Activated naive CD4-positive, alpha-beta T cell treated with anti-CD3 and anti-CD28 coated beads, Interleukin-2, amount 10 ng/mL, durations not matched to agents 7 days and 5 days (primary cell): ENCODE results near the gene LDLRAD3.

Experiments used
- CTCF ChIA-PET: fragments of 350-600 bp; sonication (Branson Sonifier 250); formaldehyde crosslinking; loops from one replicate; lab custom pipeline; 2021; ENCODE audit warnings: antibody characterized with exemption; lab: Charles Lee
- DNase-seq: peaks from one replicate; pipeline ENCODE4 v3.0.0-alpha.2; 2020
- H3K27ac Mint-ChIP-seq: one replicate; pipeline ENCODE4 v1.8.0; 2021; ENCODE audit warnings: mild to moderate bottlenecking, moderate library complexity, mixed read lengths
- H3K27me3 Mint-ChIP-seq: one replicate; pipeline ENCODE4 v1.8.0; 2021; ENCODE audit warnings: mild to moderate bottlenecking, mixed read lengths
- H3K36me3 Mint-ChIP-seq: one replicate; pipeline ENCODE4 v1.8.0; 2021; ENCODE audit warnings: mixed read lengths
- H3K4me1 Mint-ChIP-seq: one replicate; pipeline ENCODE4 v1.8.0; 2021; ENCODE audit warnings: mixed read lengths
- H3K4me3 Mint-ChIP-seq: one replicate; pipeline ENCODE4 v1.8.0; 2021; ENCODE audit warnings: mild to moderate bottlenecking, moderate library complexity, mixed read lengths
- H3K9me3 Mint-ChIP-seq: one replicate; pipeline ENCODE4 v1.8.0; 2021; ENCODE audit warnings: mixed read lengths

LDLRAD3 gene

GRCh38 chr11:36211761-36212430, 268.0 kb downstream of the LDLRAD3 start:
- H3K36me3 Mint-ChIP-seq: no peaks in the 10 kb centered on the region
- DNase-seq: no peak
- CTCF ChIA-PET: no interaction called here
- no peak overlapping the region for H3K4me3 Mint-ChIP-seq
- no peak overlapping the region for H3K27ac Mint-ChIP-seq
- H3K27me3 Mint-ChIP-seq: peaks cover 6% of the 10 kb centered on the region
- H3K9me3 Mint-ChIP-seq: no peaks in the 10 kb centered on the region
- H3K4me1 Mint-ChIP-seq: no peaks in the 10 kb centered on the region

- peaks cover 6% of the 10 kb centered on the region for H3K27me3 Mint-ChIP-seq
- H3K27ac Mint-ChIP-seq: no peak overlapping the region
- H3K9me3 Mint-ChIP-seq: no peaks in the 10 kb centered on the region
- H3K36me3 Mint-ChIP-seq: no peaks in the 10 kb centered on the region
- H3K4me1 Mint-ChIP-seq: no peaks in the 10 kb centered on the region
- DNase-seq: no peak
- no peak overlapping the region for H3K4me3 Mint-ChIP-seq
- CTCF ChIA-PET: no interaction called here
Observed at GRCh38 chr11:36212564-36213392, 268.9 kb downstream of the LDLRAD3 start.

- CTCF ChIA-PET: no interaction called here
- H3K27me3 Mint-ChIP-seq: peaks cover 6% of the 10 kb centered on the region
- no peak overlapping the region for H3K4me3 Mint-ChIP-seq
- H3K27ac Mint-ChIP-seq: no peak overlapping the region
- no peaks in the 10 kb centered on the region for H3K4me1 Mint-ChIP-seq
- DNase-seq: no peak
- no peaks in the 10 kb centered on the region for H3K9me3 Mint-ChIP-seq
- H3K36me3 Mint-ChIP-seq: no peaks in the 10 kb centered on the region
Observed at GRCh38 chr11:36213393-36213840, 269.6 kb downstream of the LDLRAD3 start.

GRCh38 chr11:36214480-36214879, 270.6 kb downstream of the LDLRAD3 start:
- Mint-ChIP-seq H3K36me3 (no peaks in the 10 kb centered on the region), H3K27ac (no peak overlapping the region), H3K4me3 (no peak overlapping the region), H3K4me1 (no peaks in the 10 kb centered on the region), H3K9me3 (peaks cover 2% of the 10 kb centered on the region), H3K27me3 (peaks cover 6% of the 10 kb centered on the region)
- DNase-seq: no peak
- CTCF ChIA-PET: interaction anchor here (0.6 kb wide), 1 partner anchor 49 kb away, joined by 3 read pairs; no protein-coding TSS in a partner anchor

- H3K36me3 Mint-ChIP-seq: no peaks in the 10 kb centered on the region
- DNase-seq: no peak
- CTCF ChIA-PET: interaction anchor here (0.6 kb wide), 1 partner anchor 48 kb away, joined by 3 read pairs; no protein-coding TSS in a partner anchor
- H3K27ac Mint-ChIP-seq: no peak overlapping the region
- H3K27me3 Mint-ChIP-seq: peaks cover 6% of the 10 kb centered on the region
- no peak overlapping the region for H3K4me3 Mint-ChIP-seq
- peaks cover 8% of the 10 kb centered on the region for H3K9me3 Mint-ChIP-seq
- H3K4me1 Mint-ChIP-seq: no peaks in the 10 kb centered on the region
Observed at GRCh38 chr11:36214976-36215692, 271.3 kb downstream of the LDLRAD3 start.

GRCh38 chr11:36215693-36216060, 271.8 kb downstream of the LDLRAD3 start:
- CTCF ChIA-PET: no interaction called here
- Mint-ChIP-seq H3K27me3 (peaks cover 6% of the 10 kb centered on the region), H3K9me3 (peaks cover 12% of the 10 kb centered on the region), H3K4me1 (no peaks in the 10 kb centered on the region), H3K4me3 (no peak overlapping the region), H3K36me3 (no peaks in the 10 kb centered on the region), H3K27ac (no peak overlapping the region)
- DNase-seq: no peak

- CTCF ChIA-PET: no interaction called here
- Mint-ChIP-seq H3K36me3 (no peaks in the 10 kb centered on the region), H3K9me3 (peaks cover 12% of the 10 kb centered on the region), H3K27ac (no peak overlapping the region), H3K27me3 (peaks cover 6% of the 10 kb centered on the region), H3K4me1 (no peaks in the 10 kb centered on the region), H3K4me3 (no peak overlapping the region)
- DNase-seq: no peak
Observed at GRCh38 chr11:36216061-36216615, 272.3 kb downstream of the LDLRAD3 start.

- no peak for DNase-seq
- Mint-ChIP-seq H3K9me3 (peaks cover 12% of the 10 kb centered on the region), H3K27me3 (peaks cover 6% of the 10 kb centered on the region), H3K4me1 (no peaks in the 10 kb centered on the region), H3K27ac (no peak overlapping the region), H3K4me3 (no peak overlapping the region), H3K36me3 (no peaks in the 10 kb centered on the region)
- CTCF ChIA-PET: no interaction called here
Observed at GRCh38 chr11:36218283-36218921, 274.5 kb downstream of the LDLRAD3 start.

GRCh38 chr11:36219996-36220395, 276.1 kb downstream of the LDLRAD3 start:
- peaks cover 4% of the 10 kb centered on the region for H3K27me3 Mint-ChIP-seq
- no peak overlapping the region for H3K4me3 Mint-ChIP-seq
- no peak overlapping the region for H3K27ac Mint-ChIP-seq
- DNase-seq: no peak
- H3K9me3 Mint-ChIP-seq: peaks cover 12% of the 10 kb centered on the region
- H3K36me3 Mint-ChIP-seq: no peaks in the 10 kb centered on the region
- CTCF ChIA-PET: no interaction called here
- no peaks in the 10 kb centered on the region for H3K4me1 Mint-ChIP-seq

GRCh38 chr11:36222831-36223635, 279.2 kb downstream of the LDLRAD3 start:
- no peak overlapping the region for H3K27ac Mint-ChIP-seq
- CTCF ChIA-PET: no interaction called here
- H3K9me3 Mint-ChIP-seq: peaks cover 12% of the 10 kb centered on the region

GRCh38 chr11:36224209-36224882, 280.5 kb downstream of the LDLRAD3 start:
- no peaks in the 10 kb centered on the region for H3K4me1 Mint-ChIP-seq
- H3K4me3 Mint-ChIP-seq: no peak overlapping the region
- H3K27ac Mint-ChIP-seq: no peak overlapping the region
- CTCF ChIA-PET: interaction anchor here (1.0 kb wide), 1 partner anchor 41 kb away, joined by 3 read pairs; no protein-coding TSS in a partner anchor
- H3K9me3 Mint-ChIP-seq: peaks cover 12% of the 10 kb centered on the region
- H3K27me3 Mint-ChIP-seq: peaks cover 3% of the 10 kb centered on the region
- no peaks in the 10 kb centered on the region for H3K36me3 Mint-ChIP-seq
- DNase-seq: no peak

More at GRCh38 chr11:36222831-36223635, 279.2 kb downstream of the LDLRAD3 start:
- DNase-seq: no peak
- no peaks in the 10 kb centered on the region for H3K4me1 Mint-ChIP-seq
- no peak overlapping the region for H3K4me3 Mint-ChIP-seq
- H3K27me3 Mint-ChIP-seq: no peaks in the 10 kb centered on the region
- H3K36me3 Mint-ChIP-seq: no peaks in the 10 kb centered on the region

- H3K9me3 Mint-ChIP-seq: no peaks in the 10 kb centered on the region
- no peaks in the 10 kb centered on the region for H3K4me1 Mint-ChIP-seq
- no peaks in the 10 kb centered on the region for H3K36me3 Mint-ChIP-seq
- CTCF ChIA-PET: no interaction called here
- no peak overlapping the region for H3K27ac Mint-ChIP-seq
- peaks cover 3% of the 10 kb centered on the region for H3K27me3 Mint-ChIP-seq
- no peak overlapping the region for H3K4me3 Mint-ChIP-seq
- DNase-seq: no peak
Observed at GRCh38 chr11:36227044-36227443, 283.2 kb downstream of the LDLRAD3 start.

- CTCF ChIA-PET: no interaction called here
- H3K4me1 Mint-ChIP-seq: no peaks in the 10 kb centered on the region
- H3K36me3 Mint-ChIP-seq: no peaks in the 10 kb centered on the region
- no peak overlapping the region for H3K4me3 Mint-ChIP-seq
- peaks cover 3% of the 10 kb centered on the region for H3K27me3 Mint-ChIP-seq
- no peaks in the 10 kb centered on the region for H3K9me3 Mint-ChIP-seq
- H3K27ac Mint-ChIP-seq: no peak overlapping the region
- no peak for DNase-seq
Observed at GRCh38 chr11:36228689-36229088, 284.8 kb downstream of the LDLRAD3 start.
